IPS-15b (cell line): ENCODE results near the gene RIPOR2.

ENCODE experiments used
- H3K27me3 ChIP-seq: one replicate; pipeline ENCODE4 v1.6.1; 2013; ENCODE audit warnings: low read length; ENCODE audit not compliant: control insufficient read depth, insufficient read depth
- H3K36me3 ChIP-seq: one replicate; pipeline ENCODE4 v1.6.1; 2013; ENCODE audit warnings: low read length; ENCODE audit not compliant: control insufficient read depth, insufficient read depth
- H3K4me1 ChIP-seq: one replicate; pipeline ENCODE4 v1.6.1; 2013; ENCODE audit warnings: mild to moderate bottlenecking, low read length; ENCODE audit not compliant: control insufficient read depth, insufficient read depth
- H3K4me3 ChIP-seq: one replicate; pipeline ENCODE4 v1.5.1; 2013; ENCODE audit warnings: low read depth, low read length
- H3K9ac ChIP-seq: one replicate; pipeline ENCODE4 v1.6.1; 2013; ENCODE audit warnings: low read depth, mild to moderate bottlenecking, low read length
- H3K9me3 ChIP-seq: one replicate; pipeline ENCODE4 v1.6.1; 2013; ENCODE audit warnings: mild to moderate bottlenecking, low read length; ENCODE audit not compliant: control insufficient read depth, insufficient read depth

Gene RIPOR2

GRCh38 chr6:24969343-24969860 is 33.6 kb upstream of the RIPOR2 start:
- Histone ChIP-seq H3K9me3 (no peaks in the 10 kb centered on the region), H3K4me3 (no peak overlapping the region), H3K4me1 (peaks cover 5% of the 10 kb centered on the region), H3K36me3 (no peaks in the 10 kb centered on the region), H3K9ac (no peak overlapping the region), H3K27me3 (no peaks in the 10 kb centered on the region)

- Histone ChIP-seq H3K9me3 (no peaks in the 10 kb centered on the region), H3K9ac (no peak overlapping the region), H3K4me3 (no peak overlapping the region), H3K36me3 (no peaks in the 10 kb centered on the region), H3K27me3 (no peaks in the 10 kb centered on the region), H3K4me1 (peaks cover 5% of the 10 kb centered on the region)
Observed at GRCh38 chr6:24968783-24969182, 33.0 kb upstream of the RIPOR2 start.

GRCh38 chr6:24967211-24967610 is 31.5 kb upstream of the RIPOR2 start:
- no peak overlapping the region for H3K4me3 ChIP-seq
- no peak overlapping the region for H3K9ac ChIP-seq
- H3K4me1 ChIP-seq = peaks cover 5% of the 10 kb centered on the region
- no peaks in the 10 kb centered on the region for H3K27me3 ChIP-seq
- H3K9me3 ChIP-seq = no peaks in the 10 kb centered on the region
- no peaks in the 10 kb centered on the region for H3K36me3 ChIP-seq

- Histone ChIP-seq H3K9me3 (no peaks in the 10 kb centered on the region), H3K4me3 (no peak overlapping the region), H3K9ac (no peak overlapping the region), H3K27me3 (no peaks in the 10 kb centered on the region), H3K36me3 (no peaks in the 10 kb centered on the region), H3K4me1 (peaks cover 5% of the 10 kb centered on the region)
Observed at GRCh38 chr6:24966381-24966780, 30.6 kb upstream of the RIPOR2 start.

GRCh38 chr6:24963887-24964570 is 28.3 kb upstream of the RIPOR2 start:
- H3K4me3 ChIP-seq = no peak overlapping the region
- H3K9me3 ChIP-seq = no peaks in the 10 kb centered on the region
- H3K9ac ChIP-seq = no peak overlapping the region
- H3K27me3 ChIP-seq = no peaks in the 10 kb centered on the region
- H3K4me1 ChIP-seq = peaks cover 5% of the 10 kb centered on the region
- H3K36me3 ChIP-seq = no peaks in the 10 kb centered on the region

GRCh38 chr6:24963339-24963738 is 27.6 kb upstream of the RIPOR2 start:
- no peaks in the 10 kb centered on the region for H3K36me3 ChIP-seq
- H3K4me1 ChIP-seq = peaks cover under 1% of the 10 kb centered on the region
- H3K9ac ChIP-seq = no peak overlapping the region
- no peaks in the 10 kb centered on the region for H3K9me3 ChIP-seq
- H3K4me3 ChIP-seq = no peak overlapping the region
- H3K27me3 ChIP-seq = no peaks in the 10 kb centered on the region

- no peaks in the 10 kb centered on the region for H3K27me3 ChIP-seq
- H3K4me1 ChIP-seq = no peaks in the 10 kb centered on the region
- H3K4me3 ChIP-seq = no peak overlapping the region
- H3K9ac ChIP-seq = no peak overlapping the region
- H3K36me3 ChIP-seq = no peaks in the 10 kb centered on the region
- no peaks in the 10 kb centered on the region for H3K9me3 ChIP-seq
Observed at GRCh38 chr6:24961852-24962251, 26.1 kb upstream of the RIPOR2 start.

GRCh38 chr6:24960991-24961475 is 25.3 kb upstream of the RIPOR2 start:
- no peaks in the 10 kb centered on the region for H3K9me3 ChIP-seq
- H3K4me1 ChIP-seq = no peaks in the 10 kb centered on the region
- no peak overlapping the region for H3K4me3 ChIP-seq
- H3K36me3 ChIP-seq = no peaks in the 10 kb centered on the region
- H3K27me3 ChIP-seq = no peaks in the 10 kb centered on the region
- no peak overlapping the region for H3K9ac ChIP-seq

GRCh38 chr6:24959319-24959718 is 23.6 kb upstream of the RIPOR2 start:
- Histone ChIP-seq H3K9me3 (no peaks in the 10 kb centered on the region), H3K9ac (no peak overlapping the region), H3K4me3 (no peak overlapping the region), H3K4me1 (no peaks in the 10 kb centered on the region), H3K36me3 (no peaks in the 10 kb centered on the region), H3K27me3 (no peaks in the 10 kb centered on the region)

- Histone ChIP-seq H3K9me3 (no peaks in the 10 kb centered on the region), H3K36me3 (no peaks in the 10 kb centered on the region), H3K4me1 (no peaks in the 10 kb centered on the region)
Observed at GRCh38 chr6:24957199-24957598, 21.4 kb upstream of the RIPOR2 start.

GRCh38 chr6:24953726-24954125 is 18.0 kb upstream of the RIPOR2 start:
- Histone ChIP-seq H3K9ac (no peak overlapping the region), H3K4me3 (no peak overlapping the region), H3K4me1 (no peaks in the 10 kb centered on the region), H3K27me3 (no peaks in the 10 kb centered on the region), H3K36me3 (no peaks in the 10 kb centered on the region), H3K9me3 (no peaks in the 10 kb centered on the region)

More at GRCh38 chr6:24957199-24957598, 21.4 kb upstream of the RIPOR2 start:
- H3K4me3 ChIP-seq = no peak overlapping the region
- H3K9ac ChIP-seq = no peak overlapping the region
- H3K27me3 ChIP-seq = no peaks in the 10 kb centered on the region

- H3K27me3 ChIP-seq = no peaks in the 10 kb centered on the region
- no peak overlapping the region for H3K4me3 ChIP-seq
- no peaks in the 10 kb centered on the region for H3K9me3 ChIP-seq
- H3K4me1 ChIP-seq = no peaks in the 10 kb centered on the region
- no peaks in the 10 kb centered on the region for H3K36me3 ChIP-seq
- H3K9ac ChIP-seq = no peak overlapping the region
Observed at GRCh38 chr6:24951811-24952299, 16.1 kb upstream of the RIPOR2 start.
